ENCODE results near the gene PIP4K2C. TPM values are rescaled to one million over a fixed set of nuclear protein-coding genes. Genes with fewer than 3 reads are reported as not detected.
A peak's percentile ranks its signal among the peaks of the same experiment; 100 is the strongest.

PIP4K2C gene
- total RNA-seq, 1 experiment from 2014 or later, result 48.7 TPM

DNA sequence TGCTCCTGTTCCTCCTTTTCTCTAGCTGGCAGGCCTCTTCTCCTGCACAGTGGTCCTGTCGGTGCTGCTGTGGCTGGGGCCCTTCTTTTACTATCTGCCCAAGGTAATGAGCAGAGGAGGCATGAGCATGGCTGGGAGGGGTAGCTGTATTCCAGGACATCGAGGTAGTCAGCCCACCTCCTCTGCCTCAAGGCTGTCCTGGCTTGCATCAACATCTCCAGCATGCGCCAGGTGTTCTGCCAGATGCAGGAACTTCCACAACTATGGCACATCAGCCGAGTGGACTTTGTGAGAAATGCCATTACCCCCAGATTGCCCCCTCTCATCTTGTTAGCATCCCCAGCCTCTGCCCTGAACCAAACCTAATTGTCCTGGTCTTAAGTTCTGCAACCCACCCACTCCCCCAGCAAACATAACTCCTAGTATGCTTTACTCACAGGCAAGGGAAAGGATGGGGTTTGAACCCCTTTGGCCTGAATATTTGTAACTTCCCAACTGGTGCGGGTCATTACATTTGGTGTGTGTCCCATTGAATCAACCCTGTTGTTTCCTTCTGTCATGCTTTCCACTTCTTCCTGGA is 32.9 kb downstream of the PIP4K2C start:
- no peaks in the 10 kb centered on the region for H3K4me1 ChIP-seq (replicated peaks; ENCODE audit: insufficient read depth)
- peaks cover 54% of the 10 kb centered on the region for H3K27me3 ChIP-seq (ENCODE audit: insufficient read depth, low read depth)
- intact Hi-C loops (cut with micrococcal nuclease; ENCODE audit: unreplicated experiment), result no loop called here
- no peak for DNase-seq
- H3K9me2 ChIP-seq (ENCODE audit: insufficient read depth), result no peaks in the 10 kb centered on the region
- no peaks in the 10 kb centered on the region for H4K20me1 ChIP-seq (ENCODE audit: insufficient read depth)
- no peak overlapping the region for H3K4me3 ChIP-seq
- H3K4me2 ChIP-seq, result no peak overlapping the region
- no peaks in the 10 kb centered on the region for H3K36me3 ChIP-seq (ENCODE audit: low read depth)
- no peak overlapping the region for H3K27ac ChIP-seq
- no peaks in the 10 kb centered on the region for H3K9me3 ChIP-seq (ENCODE audit: insufficient read depth, low read depth)
- H3K79me2 ChIP-seq (ENCODE audit: low read depth), result no peaks in the 10 kb centered on the region
- TSS peak; percentile 11 for BruUV-seq (replicated peaks)
- CTCF ChIA-PET, result no interaction called here
- H2AFZ ChIP-seq, result no peak overlapping the region
- POLR2A ChIA-PET (ENCODE audit: unreplicated experiment), result interaction anchor here (0.5 kb wide), 1 partner anchor 555 kb away, joined by 4 read pairs; no protein-coding TSS in a partner anchor
- TF ChIP-seq, protein P1, sequence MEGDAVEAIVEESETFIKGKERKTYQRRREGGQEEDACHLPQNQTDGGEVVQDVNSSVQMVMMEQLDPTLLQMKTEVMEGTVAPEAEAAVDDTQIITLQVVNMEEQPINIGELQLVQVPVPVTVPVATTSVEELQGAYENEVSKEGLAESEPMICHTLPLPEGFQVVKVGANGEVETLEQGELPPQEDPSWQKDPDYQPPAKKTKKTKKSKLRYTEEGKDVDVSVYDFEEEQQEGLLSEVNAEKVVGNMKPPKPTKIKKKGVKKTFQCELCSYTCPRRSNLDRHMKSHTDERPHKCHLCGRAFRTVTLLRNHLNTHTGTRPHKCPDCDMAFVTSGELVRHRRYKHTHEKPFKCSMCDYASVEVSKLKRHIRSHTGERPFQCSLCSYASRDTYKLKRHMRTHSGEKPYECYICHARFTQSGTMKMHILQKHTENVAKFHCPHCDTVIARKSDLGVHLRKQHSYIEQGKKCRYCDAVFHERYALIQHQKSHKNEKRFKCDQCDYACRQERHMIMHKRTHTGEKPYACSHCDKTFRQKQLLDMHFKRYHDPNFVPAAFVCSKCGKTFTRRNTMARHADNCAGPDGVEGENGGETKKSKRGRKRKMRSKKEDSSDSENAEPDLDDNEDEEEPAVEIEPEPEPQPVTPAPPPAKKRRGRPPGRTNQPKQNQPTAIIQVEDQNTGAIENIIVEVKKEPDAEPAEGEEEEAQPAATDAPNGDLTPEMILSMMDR (conservative IDR thresholded peaks at IDR 0.05), result no peak
- H3F3A ChIP-seq (ENCODE audit: insufficient read depth, low read depth), result no peaks in the 10 kb centered on the region

DNA sequence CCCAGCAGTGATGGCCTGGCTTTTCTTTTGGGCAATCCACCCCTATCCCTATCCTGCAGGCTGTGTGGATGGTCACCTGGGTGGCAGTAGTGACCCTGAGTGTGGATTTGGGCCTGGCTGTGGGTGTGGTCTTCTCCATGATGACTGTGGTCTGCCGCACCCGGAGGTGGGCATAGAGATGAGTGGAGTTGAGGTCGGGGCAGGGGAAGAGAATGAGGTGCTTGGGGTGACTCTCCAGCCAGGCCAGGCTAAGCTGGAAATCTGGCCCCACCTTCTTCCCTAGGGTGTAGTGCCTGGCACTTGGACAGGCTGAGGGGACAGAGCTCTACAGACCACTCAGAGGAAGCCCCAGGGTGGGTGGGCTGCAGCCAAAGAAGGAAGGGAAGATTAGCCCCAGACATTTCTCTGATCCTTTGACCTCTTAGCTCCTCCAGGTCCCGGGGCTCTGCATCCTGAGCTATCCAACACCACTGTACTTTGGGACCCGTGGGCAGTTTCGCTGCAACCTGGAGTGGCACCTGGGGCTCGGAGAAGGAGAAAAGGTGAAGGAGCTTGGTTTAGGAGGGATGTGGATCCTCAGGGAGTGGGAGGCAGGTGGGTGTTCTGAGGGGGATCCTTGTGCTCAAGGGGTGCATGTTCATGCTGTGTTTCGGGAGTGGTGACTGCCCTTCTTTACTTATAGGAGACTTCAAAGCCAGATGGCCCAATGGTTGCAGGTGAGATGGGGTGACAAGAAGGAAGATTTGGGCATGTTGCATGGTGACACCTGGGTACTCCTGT is 33.6 kb downstream of the PIP4K2C start:
- H3K4me3 ChIP-seq, result no peak overlapping the region
- H3K36me3 ChIP-seq (ENCODE audit: low read depth), result no peaks in the 10 kb centered on the region
- H4K20me1 ChIP-seq (ENCODE audit: insufficient read depth), result no peaks in the 10 kb centered on the region
- no peak overlapping the region for H3K27ac ChIP-seq
- no peak overlapping the region for H3K4me2 ChIP-seq
- POLR2A ChIA-PET (ENCODE audit: unreplicated experiment), result interaction anchor here (0.5 to 0.7 kb wide), 3 partner anchors 49 to 555 kb away, joined by 4 to 6 read pairs (median 5); no protein-coding TSS in a partner anchor
- H3K27me3 ChIP-seq (ENCODE audit: insufficient read depth, low read depth), result peaks cover 47% of the 10 kb centered on the region
- no peaks in the 10 kb centered on the region for H3F3A ChIP-seq (ENCODE audit: insufficient read depth, low read depth)
- no peaks in the 10 kb centered on the region for H3K79me2 ChIP-seq (ENCODE audit: low read depth)
- no peak for DNase-seq
- no peak for TF ChIP-seq EZH2 (IDR thresholded peaks at IDR 0.05; ENCODE audit: low read depth)
- TF ChIP-seq, protein P1 (conservative IDR thresholded peaks at IDR 0.05), result no peak
- H2AFZ ChIP-seq, result no peak overlapping the region
- H3K9me2 ChIP-seq (ENCODE audit: insufficient read depth), result no peaks in the 10 kb centered on the region
- intact Hi-C loops (cut with micrococcal nuclease; ENCODE audit: unreplicated experiment), result no loop called here
- H3K9me3 ChIP-seq (ENCODE audit: insufficient read depth, low read depth), result no peaks in the 10 kb centered on the region
- CTCF ChIA-PET, result no interaction called here
- no peaks in the 10 kb centered on the region for H3K4me1 ChIP-seq (replicated peaks; ENCODE audit: insufficient read depth)
- BruUV-seq (replicated peaks), result no TSS peak

DNA sequence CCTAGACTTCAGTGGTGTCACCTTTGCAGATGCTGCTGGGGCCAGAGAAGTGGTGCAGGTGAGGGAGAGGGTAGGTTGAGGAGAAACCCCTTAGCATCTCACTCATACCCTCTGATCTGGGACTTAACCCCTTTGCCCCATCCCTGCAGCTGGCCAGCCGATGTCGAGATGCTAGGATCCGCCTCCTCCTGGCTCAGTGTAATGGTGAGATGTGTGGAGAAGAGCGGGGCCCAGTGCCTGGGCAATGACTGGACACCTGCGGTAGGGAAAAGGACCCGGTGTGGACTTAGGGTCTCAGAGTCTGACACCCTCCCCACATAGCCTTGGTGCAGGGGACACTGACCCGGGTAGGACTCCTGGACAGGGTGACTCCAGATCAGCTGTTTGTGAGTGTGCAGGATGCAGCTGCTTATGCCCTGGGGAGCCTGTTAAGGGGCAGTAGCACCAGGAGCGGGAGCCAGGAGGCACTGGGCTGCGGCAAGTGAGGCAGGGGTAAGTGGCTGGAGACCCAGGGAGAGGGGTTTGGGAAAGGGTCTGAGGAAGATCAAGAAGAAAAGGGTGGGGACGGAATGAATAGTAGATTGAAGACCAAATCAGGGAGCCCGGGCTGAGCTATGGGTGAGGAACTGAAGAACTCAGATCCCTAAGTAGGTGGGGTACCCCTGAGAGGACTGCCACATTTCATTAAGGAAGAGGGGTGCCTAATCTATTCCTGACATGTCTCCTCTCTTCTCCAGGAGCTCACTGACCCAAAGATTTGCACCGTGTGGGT is 34.5 kb downstream of the PIP4K2C start:
- Histone ChIP-seq H3F3A (ENCODE audit: insufficient read depth, low read depth) (no peaks in the 10 kb centered on the region), H3K4me1 (replicated peaks; ENCODE audit: insufficient read depth) (no peaks in the 10 kb centered on the region), H3K79me2 (ENCODE audit: low read depth) (no peaks in the 10 kb centered on the region), H3K9me3 (ENCODE audit: insufficient read depth, low read depth) (no peaks in the 10 kb centered on the region), H3K4me3 (no peak overlapping the region), H3K36me3 (ENCODE audit: low read depth) (no peaks in the 10 kb centered on the region), H3K27ac (no peak overlapping the region), H3K4me2 (no peak overlapping the region), H2AFZ (no peak overlapping the region), H3K9me2 (ENCODE audit: insufficient read depth) (no peaks in the 10 kb centered on the region), H4K20me1 (ENCODE audit: insufficient read depth) (no peaks in the 10 kb centered on the region), H3K27me3 (ENCODE audit: insufficient read depth, low read depth) (peaks cover 39% of the 10 kb centered on the region)
- ChIA-PET POLR2A (ENCODE audit: unreplicated experiment) (interaction anchor here (0.5 kb wide), 1 partner anchor 134 kb away, joined by 6 read pairs; no protein-coding TSS in a partner anchor), CTCF (no interaction called here)
- no peak for TF ChIP-seq EZH2 (IDR thresholded peaks at IDR 0.05; ENCODE audit: low read depth)
- TF ChIP-seq, protein P1 (conservative IDR thresholded peaks at IDR 0.05), result no peak
- no TSS peak for BruUV-seq (replicated peaks)
- intact Hi-C loops (cut with micrococcal nuclease; ENCODE audit: unreplicated experiment), result no loop called here
- no peak for DNase-seq

Data from PC-9 (cell line).